IPS-NIHi11 (cell line): ENCODE data around the gene CDC42.
A peak's percentile ranks its signal among the peaks of the same experiment; 100 is the strongest.

ENCODE experiments used
- DNase-seq: peaks from one replicate; pipeline ENCODE4 v3.0.0; 2012; ENCODE audit warnings: mixed read lengths, low spot score

CDC42 gene

GRCh38 chr1:22038036-22038435, 14.5 kb upstream of the CDC42 start:
- DNase-seq: no peak

GRCh38 chr1:22039594-22040285, 12.8 kb upstream of the CDC42 start:
- DNase-seq: peak; percentile 48

- DNase-seq: no peak
Measured at GRCh38 chr1:22040286-22040623, 12.3 kb upstream of the CDC42 start.

GRCh38 chr1:22041505-22041904, 11.0 kb upstream of the CDC42 start:
- DNase-seq: no peak

GRCh38 chr1:22043198-22043769, 9.2 kb upstream of the CDC42 start:
- DNase-seq: no peak

- no peak for DNase-seq
Measured at GRCh38 chr1:22044690-22045420, 7.7 kb upstream of the CDC42 start.

- no peak for DNase-seq
Measured at GRCh38 chr1:22045604-22046228, 6.8 kb upstream of the CDC42 start.

GRCh38 chr1:22048351-22049192, 3.9 kb upstream of the CDC42 start:
- DNase-seq: no peak

- DNase-seq: no peak
Measured at GRCh38 chr1:22050330-22050729, 2.2 kb upstream of the CDC42 start.

GRCh38 chr1:22051607-22052114, 848 bp upstream of the CDC42 start:
- no peak for DNase-seq

GRCh38 chr1:22053017-22053860, 730 bp downstream of the CDC42 start:
- DNase-seq: peak; percentile 77

- no peak for DNase-seq
Measured at GRCh38 chr1:22053861-22054770, 1.6 kb downstream of the CDC42 start.

GRCh38 chr1:22055463-22055862, 3.0 kb downstream of the CDC42 start:
- no peak for DNase-seq

- no peak for DNase-seq
Measured at GRCh38 chr1:22056043-22056442, 3.5 kb downstream of the CDC42 start.

- DNase-seq: no peak
Measured at GRCh38 chr1:22056936-22057335, 4.4 kb downstream of the CDC42 start.

GRCh38 chr1:22057861-22058260, 5.4 kb downstream of the CDC42 start:
- DNase-seq: no peak

GRCh38 chr1:22064751-22065402, 12.4 kb downstream of the CDC42 start:
- DNase-seq: no peak

GRCh38 chr1:22071511-22071910, 19.0 kb downstream of the CDC42 start:
- no peak for DNase-seq

GRCh38 chr1:22074803-22075202, 22.3 kb downstream of the CDC42 start:
- DNase-seq: no peak
